Renal pelvis (tissue), 12 donors: ENCODE results near the gene SPPL2B. TPM values are rescaled to one million over a fixed set of nuclear protein-coding genes. Genes with fewer than 3 reads are reported as not detected.
"Not testable (repeated sequence)": the region's sequence is repeated elsewhere in the genome, so short reads cannot be mapped to it uniquely, and the experiment has no call there.

Experiments used
- DNase-seq: peaks from one replicate; pipeline ENCODE4 v3.0.0-alpha.2; 2013
- long read RNA-seq, 16 experiments: transcript quantifications; one replicate each; lab custom pipeline, GENCODE V29; 2026
- polyA plus RNA-seq, 3 donors: library from polyadenylated mRNA; unstranded; fragments of 120-200 nt; gene quantifications; one replicate each; pipeline ENCODE4 v1.2.1, GENCODE V29; 2013; ENCODE audit not compliant: insufficient read length in 3 of 3

The SPPL2B gene
- 100 to 1,000 TPM in 2 of 3 donors, 10 to 100 TPM in 1; 78.5 to 136 (median 105) TPM for polyA plus RNA-seq
- long read RNA-seq, donor 1, partial matches to known transcripts, result 0 of 6 reads
- long read RNA-seq, donor 1, other reads (novel, unspliced or antisense), result 0 of 6 reads
- long read RNA-seq, donor 2, transcript SPPL2B-209 (15 exons, 3,456 nt), result major isoform, 7 of 31 reads
- long read RNA-seq, donor 2, partial matches to known transcripts, result 16 of 31 reads
- long read RNA-seq, donor 2, other reads (novel, unspliced or antisense), result 6 of 31 reads
- long read RNA-seq, donor 3, partial matches to known transcripts, result 0 of 5 reads
- long read RNA-seq, donor 3, other reads (novel, unspliced or antisense), result 0 of 5 reads
- long read RNA-seq, donor 4, partial matches to known transcripts, result 0 of 4 reads
- long read RNA-seq, donor 4, other reads (novel, unspliced or antisense), result 0 of 4 reads
- long read RNA-seq, donor 5, partial matches to known transcripts, result 0 of 4 reads
- long read RNA-seq, donor 5, other reads (novel, unspliced or antisense), result 0 of 4 reads
- long read RNA-seq, donor 6, transcript SPPL2B-209 (15 exons, 3,456 nt), result major isoform, 8 of 14 reads
- long read RNA-seq, donor 6, partial matches to known transcripts, result 5 of 14 reads
- long read RNA-seq, donor 6, other reads (novel, unspliced or antisense), result 0 of 14 reads
- long read RNA-seq, donor 7, transcript SPPL2B-209 (15 exons, 3,456 nt), result major isoform, 11 of 13 reads
- long read RNA-seq, donor 7, partial matches to known transcripts, result 0 of 13 reads
- long read RNA-seq, donor 7, other reads (novel, unspliced or antisense), result 0 of 13 reads
- long read RNA-seq, donor 8, partial matches to known transcripts, result 0 of 5 reads
- long read RNA-seq, donor 8, other reads (novel, unspliced or antisense), result 0 of 5 reads
- long read RNA-seq, donor 9, partial matches to known transcripts, result 0 of 7 reads
- long read RNA-seq, donor 9, other reads (novel, unspliced or antisense), result 0 of 7 reads
- long read RNA-seq, donor 10, transcript SPPL2B-209 (15 exons, 3,456 nt), result major isoform, 8 of 21 reads
- long read RNA-seq, donor 10, partial matches to known transcripts, result 11 of 21 reads
- long read RNA-seq, donor 10, other reads (novel, unspliced or antisense), result 0 of 21 reads
- long read RNA-seq, donor 11, partial matches to known transcripts, result 13 of 17 reads
- long read RNA-seq, donor 11, other reads (novel, unspliced or antisense), result 0 of 17 reads
- long read RNA-seq, donor 12, transcript SPPL2B-209 (15 exons, 3,456 nt), result major isoform, 9 of 19 reads
- long read RNA-seq, donor 12, partial matches to known transcripts, result 7 of 19 reads
- long read RNA-seq, donor 12, other reads (novel, unspliced or antisense), result 0 of 19 reads
- long read RNA-seq, donor 13, partial matches to known transcripts, result 5 of 10 reads
- long read RNA-seq, donor 13, other reads (novel, unspliced or antisense), result 0 of 10 reads
- long read RNA-seq, donor 14, result 0 reads
- long read RNA-seq, donor 15, result 0 reads
- long read RNA-seq, donor 16, transcript SPPL2B-209 (15 exons, 3,456 nt), result major isoform, 9 of 9 reads
- long read RNA-seq, donor 16, partial matches to known transcripts, result 0 of 9 reads
- long read RNA-seq, donor 16, other reads (novel, unspliced or antisense), result 0 of 9 reads

GRCh38 chr19:2328401-2329148 lies at the start of gene SPPL2B, which contains the start of gene LSM7:
Gene SPPL2B (plus strand): TSS chr19:2328684. CDS start chr19:2328710, 26 bp downstream.
Gene LSM7 (minus strand): TSS chr19:2328586. CDS start chr19:2328566, 20 bp downstream.
- peak; percentile 91 for DNase-seq

GRCh38 chr19:2280633-2281264 lies 47.7 kb upstream of the SPPL2B start:
- no peak for DNase-seq

DNA sequence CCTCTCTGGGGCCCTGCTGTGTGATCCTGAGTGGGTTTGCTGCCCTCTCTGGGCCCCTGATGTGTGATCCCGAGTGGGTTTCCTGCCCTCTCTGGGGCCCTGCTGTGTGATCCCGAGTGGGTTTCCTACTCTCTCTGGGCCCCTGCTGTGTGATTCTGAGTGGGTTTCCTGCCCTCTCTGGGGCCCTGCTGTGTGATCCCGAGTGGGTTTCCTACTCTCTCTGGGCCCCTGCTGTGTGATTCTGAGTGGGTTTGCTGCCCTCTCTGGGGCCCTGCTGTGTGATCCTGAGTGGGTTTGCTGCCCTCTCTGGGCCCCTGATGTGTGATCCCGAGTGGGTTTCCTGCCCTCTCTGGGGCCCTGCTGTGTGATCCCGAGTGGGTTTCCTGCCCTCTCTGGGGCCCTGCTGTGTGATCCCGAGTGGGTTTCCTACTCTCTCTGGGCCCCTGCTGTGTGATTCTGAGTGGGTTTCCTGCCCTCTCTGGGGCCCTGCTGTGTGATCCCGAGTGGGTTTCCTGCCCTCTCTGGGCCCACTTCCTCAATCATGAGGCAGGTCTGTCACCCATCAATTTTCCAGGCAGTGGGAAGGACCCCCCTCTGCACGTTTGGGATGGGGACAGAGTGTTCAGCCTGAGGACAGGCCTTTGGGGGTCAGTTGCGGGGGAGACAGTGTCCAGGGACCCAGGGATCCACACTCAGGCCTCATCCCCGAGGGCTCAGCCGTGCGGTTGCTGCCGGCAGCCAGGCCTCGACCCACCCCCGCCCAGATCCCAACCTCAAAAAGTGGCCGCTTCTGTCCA lies 47.0 kb upstream of the SPPL2B start:
- DNase-seq, result not testable (repeated sequence)

GRCh38 chr19:2282062-2282861 lies 46.2 kb upstream of the SPPL2B start, which contains the start of gene PEAK3:
Gene PEAK3 (minus strand): TSS chr19:2282175. CDS start chr19:2280931, 1,244 bp downstream.
- DNase-seq, result no peak

GRCh38 chr19:2282862-2283237 lies 45.6 kb upstream of the SPPL2B start:
- DNase-seq, result no peak

DNA sequence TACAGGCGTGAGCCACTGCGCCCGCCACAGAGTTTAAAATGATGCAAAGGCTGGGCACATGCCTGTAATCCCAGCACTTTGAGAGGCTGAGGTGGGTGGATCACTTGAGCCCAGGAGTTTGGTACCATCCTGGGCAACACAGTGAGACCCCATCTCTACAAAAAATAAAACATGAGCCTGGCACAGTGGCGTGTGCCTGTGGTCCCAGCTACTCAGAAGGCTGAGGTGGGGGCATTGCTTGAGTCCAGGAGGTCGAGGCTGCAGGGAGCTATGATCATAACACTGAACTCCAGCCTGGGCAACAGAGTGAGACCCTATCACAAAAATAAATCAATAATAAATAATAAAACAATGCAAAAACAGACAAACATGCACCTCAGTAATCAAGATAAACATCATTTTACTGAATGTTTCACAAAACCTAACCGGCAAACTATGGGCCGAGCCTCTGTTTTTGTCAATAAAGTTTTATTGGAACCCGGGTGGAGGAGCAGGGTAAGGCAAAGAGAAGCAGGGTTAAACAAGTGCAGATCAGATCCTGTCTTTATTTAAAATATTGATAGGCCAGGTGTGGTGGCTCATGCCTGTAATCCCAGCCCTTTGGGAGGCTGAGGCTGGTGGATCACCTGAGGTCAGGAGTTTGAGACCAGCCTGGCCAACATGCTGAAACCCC lies 44.5 kb upstream of the SPPL2B start:
- no peak for DNase-seq

DNA sequence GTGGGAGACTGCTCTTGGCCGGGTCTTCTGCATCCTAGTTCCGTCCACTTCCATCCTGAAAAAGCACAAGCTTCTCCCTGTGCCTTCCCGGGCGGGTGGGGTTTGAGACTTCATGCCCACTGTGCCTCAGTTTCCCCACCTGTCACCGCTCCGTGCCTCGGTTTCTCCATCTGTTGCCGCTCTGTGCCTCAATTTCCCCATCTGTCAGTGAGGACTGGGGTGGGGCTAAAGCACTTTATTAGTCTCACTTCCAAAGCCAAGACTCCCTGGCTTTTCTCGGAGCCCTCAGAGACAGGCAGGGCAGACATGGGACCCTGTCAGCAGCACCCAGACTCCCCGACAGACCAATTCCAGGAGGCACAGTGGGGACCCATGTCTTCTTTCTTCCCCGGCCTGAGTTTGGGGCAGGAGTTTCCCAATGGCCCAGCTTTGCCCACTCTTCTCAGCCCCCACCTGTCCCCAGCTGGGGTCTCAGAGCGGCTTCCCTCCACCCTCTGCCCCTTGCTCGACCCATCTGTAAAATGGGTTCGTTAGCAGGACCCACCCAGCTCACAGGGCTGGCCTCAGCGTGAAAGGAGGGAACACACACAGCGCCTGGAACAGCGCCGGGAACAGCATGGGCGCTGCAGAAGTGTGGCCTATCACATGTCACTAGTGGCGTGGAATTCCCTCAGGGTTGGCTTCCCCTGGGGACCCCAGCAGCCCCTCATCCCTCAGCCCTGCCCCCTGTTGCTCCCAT lies 41.9 kb upstream of the SPPL2B start:
- DNase-seq, result no peak

DNA sequence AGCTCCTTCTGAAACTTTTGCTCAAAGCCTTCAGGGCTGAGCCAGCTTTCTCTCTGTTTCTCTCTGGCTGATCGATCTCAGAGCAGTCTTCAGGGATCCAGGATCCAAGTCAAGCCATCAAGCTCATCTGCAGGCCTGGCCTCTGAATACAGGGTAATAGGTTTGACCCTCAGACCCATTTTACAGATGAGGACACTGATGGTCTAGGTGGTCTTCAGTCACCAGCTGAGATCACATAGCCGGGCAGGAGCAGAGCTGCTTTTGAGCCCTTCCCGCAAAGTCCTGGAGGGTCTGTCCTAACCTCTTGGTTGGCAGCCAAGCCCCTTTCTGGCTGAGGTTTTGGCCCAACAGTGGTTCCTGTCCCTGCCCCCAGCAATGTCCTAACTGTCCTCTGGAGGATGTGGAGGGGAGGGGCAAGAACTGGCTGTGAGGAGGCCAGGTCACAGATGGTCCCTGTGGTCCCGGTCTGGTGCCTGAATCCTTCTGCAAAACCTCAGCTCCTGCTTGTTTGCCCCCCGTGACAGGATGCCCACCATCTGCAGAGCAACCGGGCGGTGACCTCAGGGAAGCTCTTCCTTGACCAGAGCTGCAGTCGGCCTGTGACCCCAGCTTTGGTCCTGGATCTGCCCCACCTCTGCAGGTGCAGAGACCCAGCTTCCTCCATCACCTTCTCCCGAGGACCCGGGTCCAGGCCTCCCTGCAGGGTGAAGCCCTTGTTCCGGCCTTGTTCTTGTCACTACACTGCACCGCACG lies 40.7 kb upstream of the SPPL2B start:
- no peak for DNase-seq

DNA sequence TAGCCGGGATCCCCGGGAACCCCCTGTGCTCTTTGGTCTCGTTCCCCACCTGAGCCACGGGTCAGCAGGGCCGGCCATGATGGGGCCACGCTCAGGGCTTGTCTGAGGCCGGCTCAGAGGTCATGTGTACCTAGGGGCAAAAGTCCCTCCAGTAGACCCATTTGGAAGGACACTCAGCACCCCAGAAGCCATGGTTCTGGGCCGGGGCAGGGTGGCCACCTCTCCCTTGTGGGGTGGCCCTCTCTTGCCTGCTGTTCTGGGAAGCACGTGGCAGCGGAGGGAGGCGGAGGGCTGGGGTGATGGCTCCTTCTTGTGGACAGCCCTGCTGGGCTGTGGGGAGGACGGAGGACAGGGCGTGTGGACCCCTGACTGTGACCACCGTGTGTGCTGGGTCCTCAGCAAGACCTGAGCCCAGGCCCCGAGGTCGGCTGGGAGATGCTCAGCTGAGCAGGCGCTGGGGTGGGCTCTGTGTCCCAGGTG lies 40.1 kb upstream of the SPPL2B start:
- no peak for DNase-seq

- DNase-seq, result no peak
Measured at GRCh38 chr19:2288818-2289713, 39.4 kb upstream of the SPPL2B start.

DNA sequence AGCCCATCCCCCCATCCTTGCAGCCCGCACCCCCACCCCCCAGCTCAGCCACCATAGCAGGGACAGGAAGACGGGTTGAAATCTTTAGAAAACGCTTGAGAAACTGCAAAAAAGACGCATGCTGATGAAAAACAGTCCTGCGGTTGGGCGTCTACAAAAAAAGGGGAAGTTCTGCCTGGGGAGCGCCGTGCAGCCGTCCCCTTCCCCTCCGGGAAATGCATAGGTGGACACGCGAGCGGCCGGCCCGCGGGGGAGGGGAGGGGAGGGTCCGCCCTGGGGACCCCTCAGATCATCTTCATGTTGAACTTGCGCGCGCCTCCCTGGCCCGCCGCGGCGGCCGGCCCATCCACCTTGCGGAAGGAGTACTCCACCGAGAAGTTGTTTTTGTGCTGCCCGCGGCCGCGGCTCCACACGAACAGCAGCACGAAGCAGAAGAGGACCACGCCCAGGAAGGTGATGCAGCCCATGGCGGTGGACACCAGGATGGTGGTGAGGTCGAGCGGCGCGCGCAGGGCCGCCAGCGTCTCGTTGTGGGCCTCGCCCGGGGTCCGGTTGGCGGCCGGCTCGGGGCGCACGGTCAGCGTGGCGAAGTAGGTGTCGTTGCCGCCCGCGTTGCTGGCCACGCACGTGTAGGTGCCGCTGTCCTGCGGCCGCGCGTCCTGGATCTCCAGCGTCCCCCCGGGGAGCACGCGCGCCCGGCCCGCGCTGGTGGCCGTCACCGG lies 38.6 kb upstream of the SPPL2B start:
- no peak for DNase-seq

DNA sequence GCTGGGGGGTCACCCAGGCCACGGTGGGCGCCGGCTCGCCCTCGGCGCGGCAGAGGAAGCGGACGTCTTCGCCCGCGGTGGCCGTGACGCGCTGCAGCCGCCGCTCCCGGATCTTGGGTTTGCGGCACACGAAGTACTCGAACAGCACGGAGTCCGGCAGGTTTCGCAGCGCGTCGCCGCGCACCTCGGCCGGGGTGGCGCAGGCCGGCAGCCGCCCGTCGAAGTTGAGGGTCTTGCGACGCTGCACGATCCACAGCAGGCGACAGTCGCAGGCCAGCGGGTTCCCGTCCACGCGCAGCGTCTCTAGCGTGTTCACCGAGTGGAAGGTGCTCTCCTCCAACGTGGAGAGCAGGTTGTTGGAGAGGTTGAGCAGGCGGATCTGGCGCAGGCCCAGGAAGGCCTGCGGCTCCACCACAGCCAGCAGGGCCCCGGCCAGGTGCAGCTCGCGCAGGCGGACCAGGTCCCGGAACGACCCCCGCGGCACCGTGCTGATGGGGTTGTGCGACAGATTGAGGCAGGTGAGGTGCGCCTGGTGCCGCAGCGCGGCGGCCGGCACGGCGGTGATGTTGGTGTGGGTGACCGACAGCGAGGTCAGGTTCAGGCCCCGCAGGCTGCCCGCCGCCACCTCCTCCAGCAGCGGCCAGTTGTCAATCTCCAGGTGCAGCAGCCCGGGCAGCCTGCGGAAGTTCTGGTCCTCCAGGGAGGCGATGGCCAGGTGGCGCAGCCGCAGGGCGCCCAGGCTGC lies 37.9 kb upstream of the SPPL2B start:
- DNase-seq, result no peak

- no peak for DNase-seq
Measured at GRCh38 chr19:2291185-2291751, 37.2 kb upstream of the SPPL2B start.
